Measurements from ENCODE around the gene MAP3K13.
A peak's percentile ranks its signal among the peaks of the same experiment; 100 is the strongest.

MAP3K13 gene

DNA sequence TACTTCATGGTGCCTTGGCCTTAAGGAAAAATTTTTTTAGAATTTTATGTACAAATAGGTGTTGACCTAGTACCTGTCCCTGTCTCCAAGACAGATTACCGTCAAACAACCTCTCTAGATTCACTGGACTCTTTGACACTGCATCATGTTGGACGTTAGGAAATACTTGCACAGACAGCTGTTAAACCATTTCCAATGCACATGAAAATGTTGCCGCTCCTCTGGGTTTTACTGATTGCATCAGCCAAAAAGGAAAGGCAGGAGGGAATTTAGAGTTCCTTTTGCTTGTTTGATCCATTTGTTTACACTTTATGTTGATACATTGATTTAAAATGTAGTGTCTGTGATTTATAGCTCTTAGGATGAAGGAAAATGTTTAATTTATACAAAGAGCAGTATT lies 121.4 kb downstream of the MAP3K13 start:
- TF ChIP-seq, protein P1, sequence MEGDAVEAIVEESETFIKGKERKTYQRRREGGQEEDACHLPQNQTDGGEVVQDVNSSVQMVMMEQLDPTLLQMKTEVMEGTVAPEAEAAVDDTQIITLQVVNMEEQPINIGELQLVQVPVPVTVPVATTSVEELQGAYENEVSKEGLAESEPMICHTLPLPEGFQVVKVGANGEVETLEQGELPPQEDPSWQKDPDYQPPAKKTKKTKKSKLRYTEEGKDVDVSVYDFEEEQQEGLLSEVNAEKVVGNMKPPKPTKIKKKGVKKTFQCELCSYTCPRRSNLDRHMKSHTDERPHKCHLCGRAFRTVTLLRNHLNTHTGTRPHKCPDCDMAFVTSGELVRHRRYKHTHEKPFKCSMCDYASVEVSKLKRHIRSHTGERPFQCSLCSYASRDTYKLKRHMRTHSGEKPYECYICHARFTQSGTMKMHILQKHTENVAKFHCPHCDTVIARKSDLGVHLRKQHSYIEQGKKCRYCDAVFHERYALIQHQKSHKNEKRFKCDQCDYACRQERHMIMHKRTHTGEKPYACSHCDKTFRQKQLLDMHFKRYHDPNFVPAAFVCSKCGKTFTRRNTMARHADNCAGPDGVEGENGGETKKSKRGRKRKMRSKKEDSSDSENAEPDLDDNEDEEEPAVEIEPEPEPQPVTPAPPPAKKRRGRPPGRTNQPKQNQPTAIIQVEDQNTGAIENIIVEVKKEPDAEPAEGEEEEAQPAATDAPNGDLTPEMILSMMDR (conservative IDR thresholded peaks at IDR 0.05; ENCODE audit: low read depth, low read length): no peak
- H3K4me3 ChIP-seq (ENCODE audit: low read depth, low read length): no peak overlapping the region
- no peak for DNase-seq (ENCODE audit: low read depth)

DNA sequence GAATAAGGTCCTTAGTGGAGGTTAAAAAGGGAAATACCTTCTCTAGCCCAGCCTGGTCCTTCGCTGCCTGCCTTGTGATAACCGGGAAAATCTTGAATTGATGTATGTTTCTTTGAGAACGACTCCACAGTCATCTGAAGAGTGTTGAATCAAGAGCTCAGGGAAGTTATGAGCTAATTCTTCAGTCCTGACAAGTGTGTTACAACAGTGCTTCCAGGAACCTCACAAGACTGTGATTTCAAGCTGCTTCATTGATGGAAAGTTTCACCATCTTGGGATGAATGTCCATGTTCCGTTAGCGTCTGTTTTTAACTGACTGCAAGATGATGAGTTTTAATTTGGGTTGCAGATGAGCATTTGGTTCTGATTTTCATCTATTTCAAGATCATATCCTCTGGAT lies 123.5 kb downstream of the MAP3K13 start:
- TF ChIP-seq, protein P1 (conservative IDR thresholded peaks at IDR 0.05; ENCODE audit: low read depth, low read length): no peak
- H3K4me3 ChIP-seq (ENCODE audit: low read depth, low read length): no peak overlapping the region
- no peak for DNase-seq (ENCODE audit: low read depth)

DNA sequence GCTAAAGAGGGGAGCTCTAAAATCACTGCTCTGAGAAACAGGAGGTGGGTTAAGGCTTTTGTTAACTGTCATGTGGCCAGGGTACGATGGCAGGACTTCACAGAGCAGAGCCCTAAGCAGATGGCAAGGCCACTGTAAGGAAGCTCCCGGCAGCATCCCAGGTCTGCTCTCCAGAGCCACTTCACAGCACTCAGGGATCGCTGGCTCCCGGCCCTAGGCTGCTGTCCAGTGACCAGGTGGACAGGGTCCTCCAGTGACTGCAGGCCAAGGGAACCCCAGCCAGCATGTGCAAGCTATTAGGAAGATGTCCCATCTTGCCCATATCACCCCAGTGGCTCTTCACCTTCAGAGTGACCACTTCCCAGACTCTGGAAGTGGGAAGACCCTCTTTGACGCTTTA lies 125.5 kb downstream of the MAP3K13 start:
- TF ChIP-seq, protein P1 (conservative IDR thresholded peaks at IDR 0.05; ENCODE audit: low read depth, low read length): no peak
- DNase-seq (ENCODE audit: low read depth): no peak
- no peak overlapping the region for H3K4me3 ChIP-seq (ENCODE audit: low read depth, low read length)

DNA sequence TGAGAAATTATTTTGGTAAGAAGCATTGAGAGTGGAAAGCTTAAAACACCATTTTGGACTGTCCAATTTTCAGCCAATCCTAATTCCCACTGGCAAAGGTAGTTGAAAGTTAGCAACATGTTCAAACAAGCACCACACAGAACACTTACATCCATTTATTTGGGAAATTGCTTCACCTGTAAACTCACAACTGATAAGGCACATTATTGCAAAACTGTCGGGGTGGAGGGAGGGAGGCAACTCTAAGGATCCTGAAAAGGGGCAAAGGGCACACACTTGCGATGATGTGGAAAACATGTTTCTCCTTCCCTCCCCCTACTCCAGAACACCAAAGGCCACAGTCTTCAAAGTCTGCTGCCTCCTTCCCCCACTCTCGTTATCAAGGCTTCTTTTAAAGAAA lies 126.5 kb downstream of the MAP3K13 start:
- DNase-seq (ENCODE audit: low read depth): no peak
- TF ChIP-seq, protein P1 (conservative IDR thresholded peaks at IDR 0.05; ENCODE audit: low read depth, low read length): no peak
- no peak overlapping the region for H3K4me3 ChIP-seq (ENCODE audit: low read depth, low read length)

DNA sequence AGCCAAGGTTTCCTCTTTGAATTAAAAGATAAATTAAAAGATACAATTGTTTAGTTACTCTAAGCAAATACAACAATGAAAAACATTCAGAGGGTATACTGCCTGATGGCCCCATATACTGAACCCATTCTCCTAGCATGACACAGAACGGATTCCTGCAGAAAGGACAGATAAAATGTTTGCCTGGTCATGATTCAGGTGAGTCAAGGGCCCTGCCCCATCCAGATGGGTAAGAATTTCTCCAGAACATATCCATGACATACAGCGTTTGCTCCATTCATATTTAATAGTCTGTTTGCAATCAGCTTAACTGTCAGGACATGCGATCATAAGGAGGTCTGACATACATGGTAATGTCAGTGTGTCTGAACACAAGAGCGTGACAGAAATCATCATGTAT lies 127.3 kb downstream of the MAP3K13 start:
- no peak for DNase-seq (ENCODE audit: low read depth)
- no peak overlapping the region for H3K4me3 ChIP-seq (ENCODE audit: low read depth, low read length)
- TF ChIP-seq, protein P1 (conservative IDR thresholded peaks at IDR 0.05; ENCODE audit: low read depth, low read length): no peak

DNA sequence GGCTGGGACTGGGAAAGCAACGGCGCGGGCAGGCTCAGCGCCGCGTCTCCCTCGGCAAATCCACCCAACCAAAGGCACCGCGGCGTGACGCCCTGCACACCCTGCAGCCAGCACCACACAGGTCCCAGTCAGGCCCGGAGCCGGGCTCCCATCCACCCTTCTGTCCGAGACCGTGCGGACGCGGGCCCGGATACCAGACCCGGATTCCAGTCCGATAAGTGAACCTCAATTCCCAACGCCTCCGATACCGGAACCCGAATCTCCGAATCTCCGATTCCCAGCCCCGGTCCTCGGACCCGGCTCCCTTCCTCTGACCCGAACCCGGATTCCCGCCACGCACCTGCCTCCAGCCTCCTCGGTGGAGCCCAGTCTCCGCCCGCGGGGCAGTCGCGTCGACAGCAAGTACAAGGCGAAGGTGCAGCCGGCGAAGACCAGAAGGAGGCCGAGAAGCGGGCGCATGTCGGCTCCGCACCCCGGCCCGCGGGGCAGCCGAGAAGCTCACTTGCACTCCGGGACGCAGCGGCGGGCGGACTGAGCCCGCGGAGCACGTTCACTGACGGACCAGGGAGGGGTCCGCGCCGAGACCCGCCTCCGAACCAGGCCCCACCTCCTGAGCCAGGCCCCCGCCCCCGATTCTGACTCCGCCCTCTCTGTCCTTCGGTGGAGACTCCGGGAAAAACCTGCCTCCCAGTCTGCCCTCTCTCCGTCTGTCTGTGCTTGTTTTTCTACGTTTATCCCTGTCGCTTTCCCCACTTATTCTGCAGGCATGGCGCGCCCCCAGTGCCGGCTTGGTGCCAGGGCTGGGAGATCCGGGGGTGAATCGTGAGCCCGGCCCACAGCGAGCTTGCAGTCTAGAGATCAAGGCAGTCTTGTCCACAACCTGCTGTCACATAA lies 135.8 kb downstream of the MAP3K13 start, which contains the start of gene TMEM41A:
TMEM41A (minus strand) TSS at position 533 of the 894 bp plus-strand sequence; CDS start at position 459, 74 bp downstream.
- DNase-seq (ENCODE audit: low read depth): peak; percentile 94
- H3K4me3 ChIP-seq (ENCODE audit: low read depth, low read length): peak within 1 kb of the TSS; percentile 97
- TF ChIP-seq, protein P1 (conservative IDR thresholded peaks at IDR 0.05; ENCODE audit: low read depth, low read length): no peak

DNA sequence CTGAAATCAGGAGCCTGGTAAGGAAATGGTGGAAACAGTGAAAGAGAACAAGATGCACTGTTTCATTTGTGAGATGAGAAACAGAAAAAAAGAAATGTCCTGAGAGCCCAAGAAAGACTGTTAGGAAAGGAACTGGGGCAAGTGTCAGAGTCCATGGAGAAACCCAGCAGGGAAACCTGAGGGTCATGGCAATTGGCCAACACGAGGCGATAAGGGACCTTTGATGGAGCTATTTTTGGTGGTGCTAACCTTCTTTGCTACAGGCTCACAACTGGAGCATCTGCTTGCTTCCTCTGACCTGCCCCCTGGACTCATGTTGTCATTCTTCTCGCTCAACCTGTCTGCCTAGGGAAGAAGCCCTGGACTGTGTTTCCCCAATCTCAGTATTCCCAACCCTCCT lies 140.1 kb downstream of the MAP3K13 start:
- TF ChIP-seq, protein P1 (conservative IDR thresholded peaks at IDR 0.05; ENCODE audit: low read depth, low read length): no peak
- no peak for DNase-seq (ENCODE audit: low read depth)
- no peak overlapping the region for H3K4me3 ChIP-seq (ENCODE audit: low read depth, low read length)

Data from choroid plexus epithelial cell (primary cell).